ENCODE results near the gene AKT1.
A peak's percentile ranks its signal among the peaks of the same experiment; 100 is the strongest.

AKT1 gene

DNA sequence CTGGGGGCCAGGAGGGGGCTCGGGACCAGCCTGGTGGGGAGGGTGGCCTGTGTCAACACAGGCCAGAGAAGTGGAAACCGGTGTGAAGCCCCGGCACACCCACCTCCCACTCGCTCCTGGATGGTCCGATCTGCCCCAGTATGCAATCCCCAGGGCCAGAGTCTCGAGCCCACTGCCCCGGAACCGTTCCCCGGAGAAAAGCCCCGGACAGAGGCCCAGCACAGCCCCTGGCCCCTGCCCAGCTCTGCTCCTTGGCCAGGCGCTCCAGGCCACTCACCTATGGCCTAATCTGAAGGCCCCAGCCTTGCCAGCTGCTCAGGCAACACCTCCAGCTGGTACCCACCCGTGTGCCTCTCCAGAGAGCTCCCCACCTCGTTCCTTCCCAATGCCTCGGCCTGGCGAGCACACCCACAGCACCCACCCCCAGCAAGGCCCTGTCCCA lies 17.7 kb downstream of the AKT1 start:
- H3K27ac ChIP-seq = no peak overlapping the region
- no peak overlapping the region for H3K4me3 ChIP-seq

DNA sequence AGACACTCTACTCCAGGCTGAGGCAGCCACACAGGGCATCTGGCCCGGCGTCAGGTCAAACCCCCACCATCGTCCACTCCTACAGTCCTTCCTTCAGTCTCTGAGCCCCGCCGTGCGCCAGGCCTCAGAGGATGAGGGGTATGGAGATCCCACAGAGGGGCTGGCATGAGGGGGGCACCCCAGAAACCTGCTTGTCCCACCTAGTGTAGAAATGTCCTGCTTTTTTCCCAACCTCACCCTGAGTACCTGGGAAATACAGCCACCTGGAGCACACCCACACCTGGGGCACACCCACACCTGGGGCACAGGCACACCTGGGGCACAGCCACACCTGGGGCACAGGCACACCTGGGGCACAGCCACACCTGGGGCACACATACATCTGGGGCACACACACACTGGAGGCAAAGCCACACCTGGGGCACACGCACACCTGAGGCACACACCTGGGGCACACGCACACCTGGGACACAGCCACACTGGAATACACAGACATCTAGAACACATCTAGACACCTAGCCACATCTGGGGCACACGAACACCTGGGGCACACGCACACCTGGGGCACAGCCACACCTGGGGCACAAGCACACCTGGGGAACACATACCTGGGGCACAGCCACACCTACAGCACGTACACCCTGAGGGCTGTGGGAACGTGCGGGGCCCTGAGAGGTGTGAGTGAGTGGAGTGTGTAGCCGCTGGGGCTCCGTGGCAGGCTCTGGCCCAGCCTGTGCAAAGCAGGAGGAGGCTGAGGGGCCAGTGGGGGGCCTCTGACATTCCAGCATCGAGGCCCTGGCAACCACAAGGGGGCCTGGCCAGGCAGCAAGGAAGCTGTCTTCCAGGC lies 18.4 kb downstream of the AKT1 start:
- Histone ChIP-seq H3K27ac (no peak overlapping the region), H3K4me3 (no peak overlapping the region)

DNA sequence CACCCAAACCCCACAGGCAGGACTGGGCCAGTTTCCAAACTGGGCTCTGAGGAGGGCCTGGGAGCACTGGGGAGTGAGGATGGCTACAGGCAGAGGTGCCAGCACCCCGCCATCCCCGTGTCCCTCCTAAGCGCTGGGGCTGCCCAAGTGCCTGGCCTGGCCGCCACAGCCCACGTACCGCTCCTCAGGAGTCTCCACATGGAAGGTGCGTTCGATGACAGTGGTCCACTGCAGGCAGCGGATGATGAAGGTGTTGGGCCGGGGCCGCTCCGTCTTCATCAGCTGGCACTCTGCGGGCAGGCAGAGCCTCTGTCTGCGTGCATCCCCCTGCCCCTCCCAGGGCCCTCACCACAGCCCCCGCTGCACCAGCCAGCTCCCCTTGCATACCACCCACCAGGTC lies 19.1 kb downstream of the AKT1 start:
- no peak overlapping the region for H3K4me3 ChIP-seq
- H3K27ac ChIP-seq = no peak overlapping the region

DNA sequence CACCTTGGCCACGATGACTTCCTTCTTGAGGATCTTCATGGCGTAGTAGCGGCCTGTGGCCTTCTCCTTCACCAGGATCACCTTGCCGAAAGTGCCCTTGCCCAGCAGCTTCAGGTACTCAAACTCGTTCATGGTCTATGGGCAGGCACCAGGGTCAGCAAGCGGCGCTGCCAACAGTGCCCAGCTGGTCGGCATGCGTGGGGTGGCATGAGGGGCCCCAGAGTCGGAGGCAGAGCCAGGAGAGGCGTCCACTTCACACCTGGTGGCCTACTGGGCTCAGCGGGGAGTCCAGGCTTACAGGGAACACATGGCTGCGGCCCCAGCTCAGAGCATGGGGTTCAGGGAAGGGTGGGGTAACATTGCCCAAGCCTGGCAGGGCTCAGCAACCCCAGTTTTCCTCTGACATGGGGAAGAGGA lies 20.5 kb downstream of the AKT1 start:
- no peak overlapping the region for H3K4me3 ChIP-seq
- no peak overlapping the region for H3K27ac ChIP-seq

DNA sequence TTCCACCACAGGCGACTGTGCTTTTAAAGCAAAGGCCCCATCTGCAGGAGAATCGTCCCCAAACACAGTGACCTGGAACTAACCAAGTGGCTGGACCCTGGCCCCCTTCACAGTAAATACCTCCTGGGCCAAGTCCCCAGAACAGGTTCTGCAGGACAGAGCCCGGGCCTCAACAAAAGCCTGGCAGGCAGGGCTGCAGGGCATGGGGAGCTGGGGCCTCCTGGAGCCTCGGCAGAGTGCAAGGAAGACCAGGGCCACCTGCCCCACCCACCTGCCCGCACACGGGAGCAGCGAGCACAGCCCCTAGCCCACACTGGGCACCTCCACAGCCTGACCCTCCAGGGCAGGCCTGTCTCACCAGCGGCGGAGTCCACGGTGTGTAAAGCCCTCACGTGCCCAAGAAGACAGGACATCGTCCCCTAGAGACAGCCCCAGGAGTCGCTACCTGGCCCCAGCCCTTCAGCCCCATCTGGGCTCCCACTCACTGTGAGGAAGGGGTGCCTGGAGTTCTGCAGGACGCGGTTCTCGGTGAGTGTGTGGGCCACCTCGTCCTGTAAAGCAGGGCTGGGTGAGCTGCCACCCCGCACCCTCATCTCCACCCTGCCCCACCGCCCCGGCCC lies 21.0 kb downstream of the AKT1 start:
- Histone ChIP-seq H3K4me3 (no peak overlapping the region), H3K27ac (no peak overlapping the region)

DNA sequence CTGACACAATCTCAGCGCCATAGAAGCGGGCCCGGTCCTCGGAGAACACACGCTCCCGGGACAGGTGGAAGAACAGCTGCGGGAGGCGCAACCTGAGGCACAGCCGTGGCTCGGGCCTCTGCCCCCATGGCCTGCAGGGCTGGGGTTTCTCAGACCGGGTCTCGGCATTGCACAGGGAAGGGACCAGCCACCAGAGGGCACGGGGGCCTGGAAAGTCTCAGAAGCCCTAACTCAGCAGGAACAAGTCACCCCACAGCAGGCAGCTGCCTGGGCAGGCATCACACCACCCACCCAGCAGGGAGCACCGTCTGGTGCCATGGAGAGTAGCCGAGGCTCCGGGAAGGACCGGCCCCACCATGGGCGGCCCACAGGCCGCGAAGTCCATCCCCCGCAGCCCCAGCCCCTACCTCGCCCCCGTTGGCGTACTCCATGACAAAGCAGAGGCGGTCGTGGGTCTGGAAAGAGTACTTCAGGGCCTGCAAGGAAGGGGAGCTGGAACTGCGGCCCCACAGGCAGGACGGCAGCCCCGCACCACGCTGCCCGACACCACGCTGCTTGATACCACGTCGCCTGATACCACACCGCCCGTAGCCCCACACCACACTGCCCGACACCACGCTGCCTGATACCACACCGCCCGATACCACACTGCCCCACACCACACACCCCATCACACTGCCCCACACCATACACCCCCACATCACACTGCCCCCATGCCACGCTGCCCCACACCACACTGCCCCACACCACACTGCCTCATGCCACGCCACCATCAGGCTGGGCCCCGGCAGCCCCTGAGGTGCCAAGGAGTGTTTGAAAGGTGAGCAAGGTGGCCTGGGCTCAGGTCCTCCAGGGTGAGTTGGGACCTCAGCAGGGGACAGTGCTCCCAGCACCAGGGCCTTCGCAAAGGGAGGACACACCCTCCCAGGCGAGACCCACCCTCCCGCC lies 21.8 kb downstream of the AKT1 start:
- H3K27ac ChIP-seq = no peak overlapping the region
- H3K4me3 ChIP-seq = no peak overlapping the region

DNA sequence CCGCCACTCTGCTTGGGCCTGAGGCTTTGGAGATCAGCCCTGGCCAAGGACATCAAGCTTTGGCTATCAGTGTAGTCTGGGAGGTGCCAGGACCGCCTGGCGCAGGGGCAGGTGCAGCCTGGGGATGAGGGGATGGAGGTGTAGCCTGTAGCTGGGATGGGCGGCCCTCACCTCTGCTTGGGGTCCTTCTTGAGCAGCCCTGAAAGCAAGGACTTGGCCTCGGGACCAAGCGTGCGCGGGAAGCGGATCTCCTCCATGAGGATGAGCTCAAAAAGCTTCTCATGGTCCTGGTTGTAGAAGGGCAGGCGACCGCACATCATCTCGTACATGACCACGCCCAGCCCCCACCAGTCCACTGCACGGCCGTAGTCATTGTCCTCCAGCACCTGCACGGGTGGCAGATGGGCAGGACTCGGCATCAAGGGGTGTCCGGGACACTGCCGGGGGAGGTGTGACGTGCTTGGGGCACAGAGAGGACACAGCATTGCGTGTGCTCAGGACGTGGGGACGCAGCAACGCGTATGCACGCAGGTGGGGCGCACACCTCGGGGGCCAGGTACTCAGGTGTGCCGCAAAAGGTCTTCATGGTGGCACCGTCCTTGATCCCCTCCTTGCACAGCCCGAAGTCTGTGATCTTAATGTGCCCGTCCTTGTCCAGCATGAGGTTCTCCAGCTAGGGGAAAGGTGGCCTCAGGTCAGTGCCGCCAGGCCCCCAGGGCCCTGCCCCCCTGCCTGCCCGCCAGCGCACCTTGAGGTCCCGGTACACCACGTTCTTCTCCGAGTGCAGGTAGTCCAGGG lies 22.6 kb downstream of the AKT1 start:
- H3K4me3 ChIP-seq = no peak overlapping the region
- no peak overlapping the region for H3K27ac ChIP-seq

DNA sequence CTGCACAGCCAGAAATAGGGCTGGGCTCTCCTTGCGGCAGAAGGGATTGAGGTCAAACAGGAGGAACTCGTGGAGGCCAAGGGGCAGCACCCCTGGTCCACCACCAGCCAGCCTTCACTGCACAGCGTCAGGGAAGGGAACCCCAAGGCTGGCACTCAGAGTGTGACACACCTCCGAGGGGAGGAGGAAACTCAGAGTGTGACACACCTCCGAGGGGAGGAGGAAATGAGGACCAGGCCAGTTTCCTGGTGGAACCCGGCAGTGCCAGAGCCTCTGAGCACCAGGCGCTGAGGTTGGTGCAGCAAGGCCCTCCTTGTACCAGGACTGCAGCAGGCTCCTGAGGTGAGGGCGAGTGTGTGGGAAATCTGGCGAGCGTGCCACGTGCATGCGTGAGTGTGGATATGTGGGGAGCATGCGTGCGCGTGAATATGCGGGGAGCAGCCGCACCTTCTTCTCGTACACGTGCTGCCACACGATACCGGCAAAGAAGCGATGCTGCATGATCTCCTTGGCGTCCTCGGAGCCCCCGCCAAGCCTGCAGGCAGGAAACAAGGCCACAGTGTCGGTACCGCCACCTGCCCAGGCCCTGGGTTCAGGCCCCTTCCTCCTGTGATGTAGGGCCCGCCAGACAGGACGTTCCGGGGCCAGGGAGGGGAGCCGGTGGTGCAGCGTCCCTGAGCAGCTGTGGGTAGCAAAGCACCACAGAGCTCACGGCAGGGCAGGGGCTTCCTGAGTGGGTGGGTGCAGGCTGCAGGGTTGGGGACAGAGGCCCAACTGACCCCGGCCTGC lies 23.4 kb downstream of the AKT1 start:
- Histone ChIP-seq H3K27ac (no peak overlapping the region), H3K4me3 (no peak overlapping the region)

DNA sequence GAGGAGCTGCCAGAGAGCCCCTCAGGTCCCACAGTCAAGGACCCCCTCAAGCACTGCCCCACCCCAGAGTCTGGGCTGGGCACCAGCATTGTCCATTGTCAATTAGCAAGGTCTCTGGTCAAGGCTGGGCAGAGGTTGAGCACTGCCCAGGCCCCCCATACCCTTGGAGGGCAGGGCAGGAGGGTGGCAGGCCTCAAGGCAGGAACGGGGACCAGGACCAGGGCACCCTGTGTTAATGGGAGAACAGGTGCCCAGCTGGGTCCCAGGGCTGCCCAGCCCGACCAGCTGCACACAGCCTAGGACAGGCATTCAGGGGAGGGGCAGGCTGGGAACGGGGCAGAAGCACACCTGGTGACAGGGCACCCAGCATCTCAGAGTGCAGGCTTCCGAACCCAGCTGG lies 24.2 kb downstream of the AKT1 start:
- no peak overlapping the region for H3K27ac ChIP-seq
- no peak overlapping the region for H3K4me3 ChIP-seq

DNA sequence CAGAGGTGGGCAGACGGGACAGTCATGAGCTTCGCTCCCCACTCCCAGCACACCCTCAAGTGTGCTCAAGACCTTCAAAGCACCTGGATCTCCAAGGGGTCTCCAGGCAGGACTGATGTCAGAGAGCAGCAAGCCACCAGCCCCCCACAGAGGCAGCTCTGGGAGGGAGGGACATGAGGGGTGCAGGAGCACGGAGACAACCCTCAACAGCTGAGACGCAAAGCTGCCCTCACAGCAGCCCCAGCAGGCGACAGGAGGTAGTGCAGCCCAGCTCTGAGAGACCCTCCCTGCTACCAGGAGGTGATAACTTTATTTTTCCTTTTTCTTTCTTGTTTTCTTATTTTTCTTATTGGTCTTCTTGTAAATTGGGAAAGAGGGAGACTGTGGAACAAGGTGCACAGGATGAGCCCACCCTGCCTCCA lies 24.7 kb downstream of the AKT1 start:
- no peak overlapping the region for H3K27ac ChIP-seq
- H3K4me3 ChIP-seq = no peak overlapping the region

DNA sequence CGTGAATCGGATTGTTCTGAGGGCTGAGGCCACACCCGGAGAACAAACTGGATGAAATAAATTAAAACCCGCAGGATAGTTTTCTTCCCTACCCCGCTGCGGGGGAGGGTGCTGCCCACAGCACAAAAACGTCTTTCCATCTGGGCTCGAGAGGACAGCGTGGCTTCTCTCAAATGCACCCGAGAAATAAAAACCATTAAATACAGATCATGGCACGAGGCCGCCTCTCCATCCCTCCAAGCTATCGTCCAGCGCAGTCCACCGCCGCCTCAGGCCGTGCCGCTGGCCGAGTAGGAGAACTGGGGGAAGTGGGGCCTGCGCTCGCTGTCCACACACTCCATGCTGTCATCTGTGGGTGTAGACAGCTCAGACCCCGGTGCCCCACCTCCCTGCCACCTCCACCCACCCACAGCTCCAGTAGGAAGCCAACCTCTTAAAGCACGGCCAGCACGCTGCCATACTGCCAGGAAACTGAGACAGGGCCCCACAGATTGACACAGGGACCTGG lies 25.4 kb downstream of the AKT1 start:
- Histone ChIP-seq H3K27ac (peak overlapping the region in 1 of 21 experiments; percentile 16), H3K4me3 (no peak overlapping the region)

DNA sequence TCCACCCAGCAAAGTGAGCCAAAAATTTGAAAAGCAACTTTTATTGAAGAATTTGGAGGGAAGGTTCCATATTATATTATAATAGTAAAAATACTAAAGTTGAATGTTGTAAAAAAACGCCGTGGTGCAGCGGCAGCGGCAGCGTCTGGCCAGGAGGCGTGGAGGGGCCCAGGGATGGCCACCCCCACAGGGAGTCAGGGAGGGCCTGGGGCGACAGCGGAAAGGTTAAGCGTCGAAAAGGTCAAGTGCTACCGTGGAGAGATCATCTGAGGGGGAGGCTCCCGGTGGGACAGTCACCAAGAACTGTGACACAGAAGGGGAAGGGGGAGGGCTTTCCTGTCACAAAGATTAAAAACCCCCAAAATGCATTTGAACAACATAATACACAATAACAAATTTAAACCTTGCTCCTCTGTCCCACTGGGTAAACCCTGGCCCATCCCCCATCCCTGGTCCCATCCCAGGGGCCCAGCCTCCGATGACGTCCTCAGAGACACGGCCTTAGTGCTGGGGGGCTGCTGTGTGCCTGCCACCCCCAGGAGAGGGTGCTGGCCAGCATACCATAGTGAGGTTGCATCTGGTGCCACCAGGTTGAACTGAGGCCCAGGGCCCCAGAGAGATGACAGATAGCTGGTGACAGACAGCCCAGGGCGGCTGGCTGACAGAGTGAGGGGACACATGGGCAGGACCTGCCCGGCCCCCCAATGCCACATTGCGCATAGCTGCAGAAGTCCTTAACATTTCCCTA lies 26.1 kb downstream of the AKT1 start:
- peak overlapping the region in 3 of 21 experiments; percentile 9 to 18 (median 16) for H3K27ac ChIP-seq
- H3K4me3 ChIP-seq = no peak overlapping the region

DNA sequence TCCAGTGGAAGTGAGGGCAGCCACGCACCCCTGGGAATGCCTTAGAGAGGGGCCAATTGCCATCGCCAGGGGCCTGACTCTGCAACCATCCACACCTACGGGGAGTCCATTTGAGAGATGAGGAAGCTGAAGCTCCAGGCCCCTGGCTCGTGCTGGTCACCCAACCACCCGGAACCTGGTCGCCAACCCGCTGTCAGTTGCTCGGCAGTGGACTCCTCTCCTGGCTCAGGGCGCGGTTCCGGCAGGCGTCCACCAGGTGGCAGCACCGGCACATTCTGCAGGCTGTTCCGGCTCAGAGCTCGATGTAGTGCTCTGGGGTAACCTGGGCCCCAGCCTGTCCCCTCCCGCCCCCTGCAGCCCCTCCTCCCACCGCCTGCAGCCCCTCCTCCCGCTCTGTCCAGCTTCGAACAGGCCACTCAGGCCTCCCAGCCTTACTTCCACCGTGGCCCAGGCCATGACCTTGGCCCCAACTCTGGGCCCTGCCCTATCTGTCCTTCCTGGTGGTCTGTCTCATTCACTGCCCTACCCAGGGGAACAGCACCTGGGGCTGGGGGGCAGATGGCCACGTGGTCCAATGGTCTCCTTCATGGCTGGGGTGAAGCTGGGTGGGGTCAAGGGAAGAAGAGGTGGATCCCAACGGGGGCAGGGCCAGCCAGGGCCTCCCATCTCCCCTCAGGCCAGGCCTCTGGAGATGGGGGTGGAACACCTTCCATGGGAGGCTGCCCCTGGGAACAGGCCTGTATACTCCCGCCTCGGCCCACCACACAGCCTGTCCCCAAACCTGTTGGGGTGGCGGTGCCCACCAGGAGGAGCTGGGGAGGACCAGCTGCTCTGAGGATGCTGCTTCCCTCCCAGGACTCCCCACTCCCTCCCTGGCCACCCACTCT lies 26.9 kb downstream of the AKT1 start:
- Histone ChIP-seq H3K27ac (peak overlapping the region in 4 of 21 experiments; percentile 9 to 51 (median 18)), H3K4me3 (no peak overlapping the region)

DNA sequence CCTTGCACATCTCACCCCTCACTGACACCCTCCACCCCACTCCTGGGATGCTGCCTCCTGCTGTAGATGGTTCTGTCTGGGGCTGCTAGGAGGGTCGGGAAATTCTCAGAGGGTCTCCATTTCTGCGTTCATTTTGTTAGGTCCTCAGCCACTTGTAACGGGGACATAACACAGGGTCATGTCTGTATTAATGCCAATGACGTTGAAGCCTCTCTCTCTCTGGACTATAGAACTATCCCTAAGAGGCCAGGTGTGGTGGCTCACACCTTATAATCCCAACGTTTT lies 28.0 kb downstream of the AKT1 start:
- Histone ChIP-seq H3K27ac (no peak overlapping the region), H3K4me3 (no peak overlapping the region)

DNA sequence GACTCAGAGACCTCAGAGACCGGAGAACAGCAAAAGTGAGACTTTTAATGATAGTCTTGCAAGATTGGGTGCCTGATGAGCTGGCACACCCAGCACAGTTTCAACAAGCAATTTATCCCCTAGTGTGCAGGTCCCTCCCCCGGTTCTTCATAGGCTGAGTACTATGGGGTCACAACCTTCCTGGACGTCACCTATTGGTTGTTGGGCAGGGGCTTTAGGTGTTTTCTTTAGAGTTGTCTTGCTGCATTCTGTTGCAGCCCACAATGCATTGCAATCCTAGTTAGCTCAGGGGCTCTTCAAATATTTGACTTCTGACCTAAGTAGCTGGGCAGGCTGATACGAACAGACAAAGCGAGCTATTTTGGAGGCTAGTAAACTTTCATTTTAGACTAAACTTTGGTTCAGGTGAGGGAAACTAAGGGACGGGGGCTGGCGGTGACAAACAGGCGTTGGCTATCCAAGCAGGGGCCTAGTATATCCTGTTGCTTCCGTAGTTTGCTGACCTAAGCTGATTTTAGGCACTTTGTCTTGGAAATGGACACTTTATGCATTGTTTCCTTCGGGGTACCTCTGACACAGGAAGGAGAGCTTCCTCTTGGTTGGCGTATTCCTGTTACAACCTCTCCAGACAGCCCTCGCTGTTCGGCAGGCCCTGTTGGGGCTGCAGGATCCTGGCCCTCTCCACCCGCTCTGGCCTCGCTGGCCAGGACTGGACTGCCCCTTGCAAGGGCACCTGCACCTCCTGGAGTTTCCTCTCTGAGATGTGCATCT lies 28.5 kb downstream of the AKT1 start:
- Histone ChIP-seq H3K27ac (no peak overlapping the region), H3K4me3 (no peak overlapping the region)

DNA sequence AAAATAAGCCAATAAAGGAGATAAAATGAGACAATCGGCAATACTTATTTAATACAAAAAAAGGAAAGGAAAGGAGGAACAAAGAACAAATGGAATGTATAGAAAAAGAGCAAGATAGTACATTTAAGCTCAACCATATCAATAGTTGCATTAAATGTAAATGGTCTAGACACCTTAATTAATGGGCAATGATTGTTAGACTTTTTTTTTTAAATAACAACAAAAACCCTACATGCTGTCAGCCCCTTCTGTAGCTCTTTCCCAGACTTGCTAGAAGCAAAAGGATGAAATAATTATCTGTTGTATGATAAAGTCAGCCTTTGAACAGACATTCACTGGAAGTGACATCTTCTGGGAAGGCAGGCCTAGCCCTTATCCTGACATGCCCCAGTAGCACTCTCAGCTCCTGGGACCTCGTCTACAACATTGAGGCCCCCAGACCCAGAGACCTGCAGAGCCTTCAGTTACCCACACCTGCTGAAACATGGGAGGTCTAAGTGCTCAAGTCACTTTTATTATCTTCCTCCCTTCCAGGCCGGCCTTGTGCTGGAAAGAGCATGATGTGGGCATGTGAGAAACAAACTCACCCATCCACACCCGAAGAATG lies 29.2 kb downstream of the AKT1 start:
- H3K27ac ChIP-seq = no peak overlapping the region
- no peak overlapping the region for H3K4me3 ChIP-seq

Data from skin epidermis (tissue), 12 donors.